AG08396 (cell line): ENCODE data around the gene MMP24OS.

Experiments used
- DNase-seq: peaks from one replicate; pipeline ENCODE4 v3.0.0; 2012; ENCODE audit warnings: low spot score, mixed read lengths

The MMP24OS gene

GRCh38 chr20:35291654-35292503 is 14.0 kb upstream of the MMP24OS start, which contains the start of gene FAM83C:
TSS of gene FAM83C (minus strand) at chr20:35292425. CDS start at chr20:35292304, 121 bp downstream.
- no peak for DNase-seq

GRCh38 chr20:35290887-35291417 is 13.0 kb upstream of the MMP24OS start:
- DNase-seq: no peak

GRCh38 chr20:35290186-35290886 is 12.4 kb upstream of the MMP24OS start:
- no peak for DNase-seq

- DNase-seq: no peak
These were observed 10.6 kb upstream of the MMP24OS start for GRCh38 chr20:35288325-35289060.

- DNase-seq: no peak
These were observed 9.8 kb upstream of the MMP24OS start for GRCh38 chr20:35287509-35288324.

GRCh38 chr20:35286899-35287508 is 9.1 kb upstream of the MMP24OS start:
- DNase-seq: no peak

- DNase-seq: no peak
These were observed 8.4 kb upstream of the MMP24OS start for GRCh38 chr20:35286077-35286898.

GRCh38 chr20:35285806-35286076 is 7.8 kb upstream of the MMP24OS start:
- DNase-seq: no peak

GRCh38 chr20:35284992-35285805 is 7.3 kb upstream of the MMP24OS start:
- DNase-seq: no peak

- DNase-seq: peak; percentile 92
These were observed 6.5 kb upstream of the MMP24OS start, which contains the start of gene EIF6 for GRCh38 chr20:35284267-35284991. TSS of gene EIF6 (minus strand) at chr20:35284772. CDS start at chr20:35284487, 285 bp downstream.

GRCh38 chr20:35283441-35284266 is 5.7 kb upstream of the MMP24OS start:
- no peak for DNase-seq

GRCh38 chr20:35281506-35282101 is 3.7 kb upstream of the MMP24OS start:
- DNase-seq: no peak

- DNase-seq: no peak
These were observed 2.6 kb upstream of the MMP24OS start for GRCh38 chr20:35280523-35280922.

GRCh38 chr20:35279533-35280174 is 1.7 kb upstream of the MMP24OS start:
- DNase-seq: no peak

GRCh38 chr20:35279040-35279439 is 1.1 kb upstream of the MMP24OS start:
- no peak for DNase-seq

GRCh38 chr20:35277127-35277526 is 795 bp downstream of the MMP24OS start:
- DNase-seq: no peak

GRCh38 chr20:35276408-35276807 is 1.5 kb downstream of the MMP24OS start:
- no peak for DNase-seq
